Activated CD4-positive, CD25-positive, alpha-beta regulatory T cell treated with anti-CD3 and anti-CD28 coated beads, Interleukin-2, amount 50 U/mL, for 72 hours (primary cell): ENCODE data around the gene P2RY2.

Experiments used
- DNase-seq: peaks from one replicate; pipeline ENCODE4 v3.0.0; 2021

The P2RY2 gene

GRCh38 chr11:73209892-73210291 is 8.2 kb upstream of the P2RY2 start:
- no peak for DNase-seq

- no peak for DNase-seq
These were observed 7.0 kb upstream of the P2RY2 start for GRCh38 chr11:73210916-73211667.

- DNase-seq: no peak
These were observed 4.6 kb upstream of the P2RY2 start for GRCh38 chr11:73213196-73214143.

GRCh38 chr11:73215191-73216134 is 2.6 kb upstream of the P2RY2 start:
- DNase-seq: no peak

DNA sequence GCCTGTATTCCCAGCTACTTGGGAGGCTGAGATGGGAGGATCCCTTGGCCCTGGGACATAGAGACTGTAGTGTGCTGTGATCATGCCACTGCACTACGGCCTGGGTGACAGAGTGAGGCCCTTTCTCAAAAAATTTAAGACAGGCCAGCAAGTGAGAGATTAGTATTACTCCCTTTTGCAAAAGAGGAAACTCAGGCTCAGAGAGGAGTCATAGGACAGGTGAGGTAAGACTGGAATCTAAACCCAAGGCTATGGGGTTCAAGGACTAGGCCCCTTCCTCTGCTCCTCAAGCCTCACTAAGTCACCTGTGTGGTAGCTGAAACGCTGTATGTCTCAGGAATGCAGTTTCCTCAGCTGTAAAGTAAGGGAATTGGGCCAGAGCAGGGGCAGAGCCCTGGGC is 1.6 kb upstream of the P2RY2 start:
- no peak for DNase-seq

DNA sequence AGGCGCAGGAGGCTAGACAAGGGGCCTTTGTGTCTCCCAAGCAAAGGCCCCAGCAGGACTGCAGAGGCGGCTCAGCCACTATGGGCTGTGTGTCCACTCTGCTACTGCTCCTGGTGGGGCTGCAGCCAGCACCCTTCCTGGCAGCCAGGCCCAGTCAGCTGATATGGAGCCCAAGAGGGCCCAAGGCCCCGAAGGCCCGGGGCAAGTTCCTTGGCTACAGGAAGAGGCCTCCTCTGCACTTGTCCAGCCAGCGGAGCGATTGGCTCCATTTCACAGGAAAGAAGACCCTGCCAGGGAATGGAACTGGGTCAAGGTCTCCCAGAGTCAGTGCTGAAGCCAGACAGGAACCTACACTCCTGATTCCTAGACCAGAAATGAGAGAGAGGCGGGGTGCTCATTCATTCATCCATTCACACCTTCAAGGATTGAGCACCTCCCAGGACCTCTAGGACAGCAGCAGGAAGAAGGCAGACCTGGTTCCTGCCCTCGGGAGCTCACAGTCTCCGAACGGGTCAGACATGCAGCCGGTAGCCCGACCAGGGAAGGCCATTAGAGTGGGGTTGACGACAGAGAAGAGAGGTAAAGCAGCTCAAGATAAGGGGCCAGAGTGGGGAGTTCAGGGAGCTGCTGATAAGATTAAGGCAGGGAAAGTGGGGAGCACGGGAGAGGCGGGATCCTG is 811 bp upstream of the P2RY2 start:
- no peak for DNase-seq

DNA sequence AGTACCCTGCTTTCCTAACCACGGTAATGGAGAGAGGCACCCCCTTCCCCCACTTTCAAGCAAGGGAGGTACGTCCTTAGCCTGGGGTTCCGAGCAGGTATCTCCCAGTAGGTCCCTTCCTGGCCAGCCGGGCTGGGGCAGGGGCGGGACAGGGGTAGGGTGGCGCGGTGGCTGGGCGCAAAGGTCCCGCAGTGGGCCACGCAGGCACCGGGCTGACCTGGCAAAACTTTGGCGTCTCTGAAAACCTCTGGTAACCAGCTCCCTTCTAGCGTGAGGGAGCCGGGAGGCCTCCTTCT is 323 bp upstream of the P2RY2 start:
- no peak for DNase-seq

DNA sequence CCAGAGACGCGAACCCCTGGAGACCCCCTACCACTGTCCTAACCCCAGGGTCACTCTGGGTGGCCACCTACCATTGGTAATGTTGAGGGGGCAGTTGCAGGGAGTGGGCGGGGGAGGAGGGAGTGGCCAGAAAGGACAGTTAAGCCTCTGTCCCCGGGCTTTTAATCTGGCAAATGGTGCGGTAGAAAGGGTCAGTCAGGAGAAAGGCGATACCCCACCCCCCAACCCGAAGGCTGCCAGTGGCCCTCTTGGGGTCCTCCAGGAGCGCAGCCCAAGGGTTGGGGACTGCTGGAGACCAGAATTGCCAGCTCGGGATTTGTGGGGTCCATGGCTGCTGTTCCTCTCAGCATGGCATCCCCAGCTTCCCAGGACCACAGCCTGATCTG is 742 bp downstream of the P2RY2 start:
- no peak for DNase-seq

DNA sequence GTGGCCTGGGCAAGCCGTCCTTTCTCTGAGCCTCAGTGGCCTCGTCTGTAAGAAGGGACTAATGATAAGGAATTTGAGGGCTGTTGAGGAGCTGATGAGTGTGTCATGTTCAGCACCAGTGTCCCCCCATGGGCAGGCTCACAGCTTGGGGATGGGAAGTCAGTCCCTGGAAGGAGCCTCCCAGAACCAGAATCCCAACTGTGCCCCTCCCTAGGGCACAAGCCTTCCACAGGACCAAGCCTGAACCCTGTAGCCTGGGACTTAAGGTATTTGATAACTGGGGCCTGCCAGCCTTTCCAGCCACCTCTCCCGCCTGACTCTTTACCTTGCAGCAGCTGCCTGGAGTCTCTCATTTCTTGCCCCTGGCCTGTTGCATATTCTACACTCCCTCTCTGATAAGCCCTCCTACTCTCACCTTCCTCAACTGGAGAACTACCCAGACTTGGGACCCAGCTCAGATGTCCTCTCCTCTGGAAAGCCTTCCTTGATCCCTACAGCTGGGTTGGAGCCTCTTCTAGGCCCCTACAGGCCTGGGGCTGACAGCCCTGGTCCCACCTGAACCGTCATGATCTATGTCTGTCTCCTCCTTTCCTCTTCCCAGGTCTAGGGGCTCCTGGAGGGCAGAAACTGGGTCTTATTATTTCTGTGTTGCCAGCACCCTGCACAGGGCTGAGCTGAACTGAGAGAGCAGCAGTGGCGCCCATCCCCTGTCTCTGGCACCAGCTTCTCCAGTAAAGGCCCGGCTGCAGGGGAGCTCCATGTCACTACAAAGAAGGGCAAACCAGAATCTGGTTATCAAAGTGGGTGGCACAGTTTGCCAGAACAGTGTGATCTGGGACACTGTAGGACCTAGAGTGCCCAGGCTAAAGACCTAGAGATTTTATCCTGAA is 1.6 kb downstream of the P2RY2 start:
- no peak for DNase-seq

- no peak for DNase-seq
These were observed 3.4 kb downstream of the P2RY2 start for GRCh38 chr11:73221451-73221850.

GRCh38 chr11:73221996-73222395 is 3.9 kb downstream of the P2RY2 start:
- no peak for DNase-seq

DNA sequence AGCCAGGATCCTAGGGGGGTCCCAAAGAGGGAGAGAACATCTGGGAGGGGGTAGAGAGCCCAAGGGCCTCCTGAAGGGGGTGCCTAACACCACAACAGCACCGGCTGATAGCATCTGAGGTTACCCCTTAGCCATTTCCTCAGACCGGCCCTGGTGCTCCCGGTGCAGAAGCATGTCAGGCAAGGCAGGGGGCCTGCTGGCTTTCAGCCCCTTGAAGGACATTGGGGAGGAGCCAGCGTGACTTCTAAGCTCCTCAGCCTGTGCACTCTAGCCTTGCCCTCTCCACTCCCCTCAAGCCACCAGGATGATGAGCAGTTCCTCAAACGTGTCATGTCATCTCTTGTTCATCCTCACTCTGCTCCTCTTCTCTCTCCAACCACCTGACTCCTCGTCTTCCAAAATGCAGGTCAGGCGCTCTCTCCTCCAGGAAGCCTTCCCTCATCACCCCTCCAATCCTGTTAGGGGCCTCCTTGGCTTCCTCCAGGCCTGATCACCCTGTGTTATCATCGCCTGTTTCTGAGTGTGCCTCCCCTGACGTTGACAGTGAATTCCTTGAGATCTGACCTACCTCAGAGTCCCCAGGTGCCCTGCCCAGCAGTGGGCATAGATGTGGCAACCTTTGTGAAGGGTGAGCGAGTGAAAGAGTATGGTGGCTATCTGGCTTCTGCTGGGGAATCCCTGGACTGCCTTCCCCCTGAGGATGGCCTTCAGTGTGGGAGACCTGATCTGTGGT is 6.1 kb downstream of the P2RY2 start:
- peak; percentile 6 for DNase-seq

DNA sequence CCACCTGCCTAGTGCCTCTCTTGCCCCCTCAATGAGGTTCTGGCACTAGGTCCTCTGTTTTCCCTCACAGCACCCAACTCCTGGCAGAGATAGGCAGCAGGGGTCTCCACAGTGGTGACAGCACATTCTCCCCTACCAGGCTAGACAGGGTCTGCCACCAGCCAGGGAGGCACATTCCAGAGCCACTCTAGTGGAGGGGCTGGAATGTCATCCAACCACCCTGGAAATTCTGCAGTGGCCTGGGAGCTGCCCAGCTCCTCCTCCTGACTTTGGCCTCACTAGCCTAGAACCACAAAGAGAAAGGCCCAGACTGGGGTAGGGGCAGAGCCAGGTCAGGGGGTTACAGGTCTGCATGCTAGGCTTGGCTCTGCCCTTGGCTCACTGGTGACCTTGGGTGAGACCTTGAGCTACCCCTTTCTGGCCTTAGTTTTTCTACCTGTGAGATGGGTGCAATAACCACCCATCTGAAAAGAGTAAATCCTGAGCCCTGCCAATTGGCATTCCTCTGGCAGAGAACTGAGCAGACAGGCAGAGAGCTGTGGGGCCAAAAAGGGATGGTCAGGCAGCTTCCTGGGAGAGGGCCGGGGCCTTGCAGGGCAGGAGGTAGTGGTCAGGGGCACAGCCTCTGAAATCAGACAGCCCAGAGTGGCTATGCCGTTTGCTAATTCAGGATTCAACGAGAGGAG is 7.1 kb downstream of the P2RY2 start:
- peak; percentile 13 for DNase-seq

- DNase-seq: peak; percentile 17
These were observed 7.8 kb downstream of the P2RY2 start for GRCh38 chr11:73225851-73226250.

- DNase-seq: peak; percentile 6
These were observed 8.4 kb downstream of the P2RY2 start for GRCh38 chr11:73226297-73227006.

GRCh38 chr11:73227571-73228211 is 9.6 kb downstream of the P2RY2 start:
- peak; percentile 11 for DNase-seq

DNA sequence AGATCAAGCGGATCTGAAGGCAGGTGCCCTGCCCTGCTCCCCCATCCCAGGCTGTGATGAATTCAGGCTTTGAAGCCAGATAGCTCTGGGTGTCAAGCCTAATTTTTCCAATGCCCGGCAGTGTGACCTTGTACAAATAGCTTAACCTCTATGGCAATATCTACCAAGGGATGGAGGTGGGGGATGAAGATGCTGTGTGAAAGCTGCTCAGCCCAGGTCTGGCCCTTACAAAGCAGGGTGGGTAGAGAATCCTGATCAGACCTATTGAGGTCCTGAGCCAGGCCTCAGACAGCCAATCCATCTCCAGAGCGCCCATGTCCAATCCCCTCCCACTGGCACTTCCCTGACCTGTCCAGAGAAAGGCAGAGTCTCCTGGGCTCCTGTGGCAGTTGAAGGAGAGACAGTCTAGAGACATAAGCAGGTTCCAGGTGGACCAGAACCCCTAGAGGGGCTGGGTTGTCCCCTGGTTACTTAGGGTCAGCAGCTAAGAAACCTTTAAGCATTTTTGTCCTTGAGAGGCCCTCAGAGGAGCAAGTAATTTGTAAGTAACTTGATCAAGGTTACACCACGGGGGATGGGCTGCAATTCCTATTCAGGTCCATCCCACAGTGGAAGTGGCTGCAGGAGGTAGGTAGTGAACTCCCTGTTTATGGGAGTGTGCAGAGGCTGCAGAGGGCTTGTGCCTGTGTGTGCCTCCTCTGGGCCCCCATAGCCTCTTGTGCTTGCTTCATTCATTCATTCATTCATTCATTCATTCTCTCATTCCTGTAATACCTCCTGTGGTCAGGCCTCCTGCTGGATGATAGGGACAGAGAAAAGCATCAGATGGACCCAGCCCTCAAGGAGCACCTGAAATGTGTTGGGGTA is 10.4 kb downstream of the P2RY2 start:
- DNase-seq: peak; percentile 14

GRCh38 chr11:73229321-73229895 is 11.3 kb downstream of the P2RY2 start:
- no peak for DNase-seq
